GM12878 (cell line): ENCODE measurements around the gene STK17A. TPM values are rescaled to one million over a fixed set of nuclear protein-coding genes. Genes with fewer than 3 reads are reported as not detected.

Experiments used
- ATAC-seq: fragments of 200-7000 bp; cut with Tn5 transposase; 3 replicates; pipeline ENCODE4 v1.9.1; 2020; ENCODE audit warnings: mild to moderate bottlenecking, moderate library complexity
- BruUV-seq: library from RNA; stranded (reverse); fragments of 400-500 nt; replicated peaks from 2 replicates; lab custom pipeline; 2021; lab: Mats Ljungman, UMichigan
- CTCF ChIA-PET: fragments of 300-600 bp; sonication (Branson Sonifier 250); formaldehyde crosslinking; extraction: SDS; loops from one replicate; lab custom pipeline; 2021; ENCODE audit warnings: inconsistent platforms; lab: Yijun Ruan, JAX
- POLR2A ChIA-PET: fragments of 350-600 bp; formaldehyde crosslinking; extraction: SDS; loops from one replicate; lab custom pipeline; 2021; ENCODE audit warnings: inconsistent platforms; lab: Charles Lee
- RAD21 ChIA-PET: fragments of 300-600 bp; sonication (Branson Sonifier 250); formaldehyde crosslinking; loops from one replicate; lab custom pipeline; 2023; ENCODE audit warnings: antibody characterized with exemption; ENCODE audit not compliant: unreplicated experiment; lab: Charles Lee
- SMC1A ChIA-PET: fragments of 300-600 bp; sonication (Branson Sonifier 250); formaldehyde crosslinking; loops from one replicate; lab custom pipeline; 2023; ENCODE audit not compliant: unreplicated experiment, uncharacterized antibody; lab: Charles Lee
- DNase-seq: peaks from one replicate; pipeline ENCODE4 v3.0.0-alpha.2; 2011; ENCODE audit warnings: low read depth, low spot score
- FAIRE-seq: peaks from 3 replicates; lab custom pipeline; 2011; peaks lifted over from hg19 to GRCh38; lab: Jason Lieb, UNC
- H2AFZ ChIP-seq: 2 replicates; pipeline ENCODE4 v1.6.0; 2011; ENCODE audit warnings: low read depth, low read length, control low read depth; ENCODE audit not compliant: control insufficient read depth
- H3K27ac ChIP-seq: 2 replicates; pipeline ENCODE4 v1.5.1; 2011; ENCODE audit warnings: control low read depth; ENCODE audit not compliant: control insufficient read depth, insufficient read depth
- H3K27me3 ChIP-seq, 2 experiments: replicated peaks in 1 of 2; 2 replicates each; pipeline versions ENCODE4 v1.6.0 to v1.6.1; 2011; ENCODE audit warnings: low read length in 1 of 2; ENCODE audit not compliant: control insufficient read depth in 2 of 2, insufficient read depth in 2 of 2
- H3K36me3 ChIP-seq, 2 experiments: 2 replicates each; pipeline ENCODE4 v1.5.1; 2011; ENCODE audit warnings: low read length in 1 of 2; ENCODE audit not compliant: control insufficient read depth in 2 of 2, insufficient read depth in 2 of 2
- H3K4me1 ChIP-seq: 2 replicates; pipeline ENCODE4 v1.6.1; 2011; ENCODE audit warnings: mild to moderate bottlenecking, low read length, moderate library complexity, mixed read lengths; ENCODE audit not compliant: control insufficient read depth, insufficient read depth
- H3K4me2 ChIP-seq: 2 replicates; pipeline ENCODE4 v1.6.0; 2011; ENCODE audit warnings: control low read depth; ENCODE audit not compliant: control insufficient read depth, insufficient read depth
- H3K4me3 ChIP-seq: fragments of 200-600 bp; sonication (generic); 2 replicates; pipeline ENCODE4 v1.5.1; 2016
- H3K79me2 ChIP-seq: 2 replicates; pipeline ENCODE4 v1.6.0; 2011; ENCODE audit warnings: low read length; ENCODE audit not compliant: control insufficient read depth, insufficient read depth
- H3K9ac ChIP-seq: 2 replicates; pipeline ENCODE4 v1.8.0; 2011; ENCODE audit warnings: low read length, control low read depth, mixed read lengths; ENCODE audit not compliant: control insufficient read depth, insufficient read depth
- H3K9me3 ChIP-seq: replicated peaks from 3 replicates; pipeline ENCODE4 v1.5.1; 2011; ENCODE audit warnings: mild to moderate bottlenecking, low read length; ENCODE audit not compliant: control insufficient read depth, insufficient read depth
- H4K20me1 ChIP-seq: 2 replicates; pipeline ENCODE4 v1.6.0; 2011; ENCODE audit not compliant: control insufficient read depth, insufficient read depth
- BCL11A ChIP-seq: IDR thresholded peaks from 2 replicates; pipeline ENCODE4 v1.6.1; 2011; ENCODE audit warnings: low read depth, low read length
- CEBPB ChIP-seq, 2 experiments: fragments of 150-350 bp in 1 of 2; IDR thresholded peaks; 2 replicates each; pipeline ENCODE4 v1.6.1; 2012 to 2014; ENCODE audit warnings: low read depth in 2 of 2, low read length in 2 of 2, borderline replicate concordance in 1 of 2, inconsistent platforms in 1 of 2
- RUNX3 ChIP-seq: IDR thresholded peaks from 2 replicates; pipeline ENCODE4 v1.6.1; 2012; ENCODE audit warnings: low read length, inconsistent platforms
- SUZ12 ChIP-seq: fragments of 200-600 bp; sonication (generic); IDR thresholded peaks from one replicate; pipeline ENCODE4 v1.6.1; 2018; ENCODE audit warnings: antibody characterized with exemption, mild to moderate bottlenecking; ENCODE audit not compliant: unreplicated experiment
- WGBS: methylation state at CpG from one replicate; pipeline ENCODE4 v1.1.6; 2016; ENCODE audit warnings: low lambda C conversion rate; ENCODE audit not compliant: insufficient replicate concordance, insufficient coverage; ENCODE audit errors: missing lambda C conversion rate; 5-methylcytosine and 5-hydroxymethylcytosine counted together
- in situ Hi-C: fragments of 300-500 bp; cut with MboI; formaldehyde crosslinking; loops from 9 replicates; pipeline ENCODE4 v1.14.3; 2018; ENCODE audit warnings: mixed read lengths
- intact Hi-C: fragments of 100-400 bp; cut with micrococcal nuclease; formaldehyde crosslinking; loops from one replicate; pipeline ENCODE4 v1.14.2; 2022; ENCODE audit not compliant: unreplicated experiment
- polyA plus RNA-seq, 11 experiments: library from polyadenylated mRNA; depleted of rRNA in 4 of 11; unstranded in 6 of 11; stranded (reverse) in 5 of 11; fragments of >200 nt; fragmentation: Nextera tagmentation in 4 of 11; fragmentation: Illumina TruSeq in 1 of 11; extraction: Ambion mirVana in 4 of 11; extraction: Trizol in 1 of 11; gene quantifications; 1 replicate in 1 of 11; 2 replicates in 10 of 11; pipeline versions ENCODE4 v1.2.1 to v1.2.3, GENCODE V29; 2011 to 2016; ENCODE audit warnings: inconsistent platforms in 2 of 11, missing spikeins in 2 of 11, low read depth in 1 of 11
- total RNA-seq, 4 experiments: library from RNA; depleted of rRNA in 3 of 4; stranded (reverse); fragments of >200 nt in 3 of 4; fragmentation: Illumina TruSeq in 1 of 4; extraction: Trizol in 1 of 4; gene quantifications; 2 replicates each; pipeline versions ENCODE4 v1.2.1 to v1.2.3, GENCODE V29; 2013 to 2021
- TF ChIP-seq, protein P1 (sequence below): fragments of 450-650 bp; IDR thresholded peaks from 2 replicates; pipeline ENCODE4 v1.6.1; 2017; ENCODE audit warnings: low read depth, mild to moderate bottlenecking, moderate library complexity

STK17A gene
- total and polyA plus RNA-seq, 10 of the 15 experiments (the other 5 are each of a cell fraction or from before 2014, with no cell fraction given) = 18.5 to 91.6 (median 70.8) TPM

DNA sequence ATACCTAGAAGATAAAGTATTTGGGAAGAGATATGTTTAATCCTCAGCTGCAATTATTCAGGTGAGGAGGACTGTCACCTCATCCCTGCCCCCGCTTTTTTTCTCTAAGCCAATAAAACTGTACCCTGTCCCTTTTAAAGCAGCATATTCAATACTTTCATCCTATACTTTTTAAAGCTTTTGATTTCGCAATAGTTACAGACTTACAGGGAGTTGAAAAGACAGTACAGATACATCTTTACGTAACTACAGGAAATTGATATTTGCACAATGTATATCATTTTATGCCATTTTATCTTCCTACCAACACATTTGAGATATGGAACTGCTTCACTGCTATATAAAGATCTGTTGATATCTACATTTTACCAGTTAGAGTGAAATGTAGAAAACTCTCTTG, 47.6 kb downstream of the STK17A start:
- no peak overlapping the region for H2AFZ ChIP-seq
- no peaks in the 10 kb centered on the region for H3K9me3 ChIP-seq
- DNase-seq = no peak
- H3K4me2 ChIP-seq = no peak overlapping the region
- H3K27me3 ChIP-seq = no peaks in the 10 kb centered on the region
- H3K36me3 ChIP-seq = peaks cover 8 to 31% of the 10 kb centered on the region in 2 experiments
- no TSS peak for BruUV-seq
- no peak overlapping the region for H3K9ac ChIP-seq
- in situ Hi-C loops (no loop called here), intact Hi-C loops (no loop called here)
- H3K4me3 ChIP-seq = no peak overlapping the region
- H4K20me1 ChIP-seq = no peaks in the 10 kb centered on the region; the same call in 1 of the 2 replicates
- SMC1A ChIA-PET = interaction anchor here (1.2 to 10.9 kb wide), 5 partner anchors 10 to 70 kb away, joined by 5 to 146 read pairs (median 7); partner anchors contain the start of gene STK17A
- RAD21 ChIA-PET = interaction anchor here (1.4 to 4.5 kb wide), 2 partner anchors 48 to 69 kb away, joined by 3 to 23 read pairs; partner anchors contain the start of gene STK17A
- POLR2A ChIA-PET = interaction anchor here (1.0 to 1.6 kb wide), 2 partner anchors 8 to 24 kb away, joined by 4 to 6 read pairs; no protein-coding TSS in a partner anchor
- no peak for ATAC-seq
- CTCF ChIA-PET = interaction anchor here (1.4 to 2.3 kb wide), 2 partner anchors 48 to 70 kb away, joined by 5 to 7 read pairs; partner anchors contain the start of gene STK17A
- peaks cover 14% of the 10 kb centered on the region for H3K79me2 ChIP-seq
- WGBS = 90% methylated on average over 3 of the region's 3 CpGs
- no peak for FAIRE-seq
- H3K4me1 ChIP-seq = peaks cover 11% of the 10 kb centered on the region; the same call in 1 of the 2 replicates
- TF ChIP-seq, protein P1, sequence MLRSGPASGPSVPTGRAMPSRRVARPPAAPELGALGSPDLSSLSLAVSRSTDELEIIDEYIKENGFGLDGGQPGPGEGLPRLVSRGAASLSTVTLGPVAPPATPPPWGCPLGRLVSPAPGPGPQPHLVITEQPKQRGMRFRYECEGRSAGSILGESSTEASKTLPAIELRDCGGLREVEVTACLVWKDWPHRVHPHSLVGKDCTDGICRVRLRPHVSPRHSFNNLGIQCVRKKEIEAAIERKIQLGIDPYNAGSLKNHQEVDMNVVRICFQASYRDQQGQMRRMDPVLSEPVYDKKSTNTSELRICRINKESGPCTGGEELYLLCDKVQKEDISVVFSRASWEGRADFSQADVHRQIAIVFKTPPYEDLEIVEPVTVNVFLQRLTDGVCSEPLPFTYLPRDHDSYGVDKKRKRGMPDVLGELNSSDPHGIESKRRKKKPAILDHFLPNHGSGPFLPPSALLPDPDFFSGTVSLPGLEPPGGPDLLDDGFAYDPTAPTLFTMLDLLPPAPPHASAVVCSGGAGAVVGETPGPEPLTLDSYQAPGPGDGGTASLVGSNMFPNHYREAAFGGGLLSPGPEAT = no peak
- peak in 1 of 2 experiments; percentile 18; a peak in 1 of 4 replicates for TF ChIP-seq CEBPB (IDR thresholded peaks at IDR 0.05; ENCODE audit: borderline replicate concordance in 1 of 2, low read depth in 2 of 2, low read length in 2 of 2)
- H3K27ac ChIP-seq = no peak overlapping the region

DNA sequence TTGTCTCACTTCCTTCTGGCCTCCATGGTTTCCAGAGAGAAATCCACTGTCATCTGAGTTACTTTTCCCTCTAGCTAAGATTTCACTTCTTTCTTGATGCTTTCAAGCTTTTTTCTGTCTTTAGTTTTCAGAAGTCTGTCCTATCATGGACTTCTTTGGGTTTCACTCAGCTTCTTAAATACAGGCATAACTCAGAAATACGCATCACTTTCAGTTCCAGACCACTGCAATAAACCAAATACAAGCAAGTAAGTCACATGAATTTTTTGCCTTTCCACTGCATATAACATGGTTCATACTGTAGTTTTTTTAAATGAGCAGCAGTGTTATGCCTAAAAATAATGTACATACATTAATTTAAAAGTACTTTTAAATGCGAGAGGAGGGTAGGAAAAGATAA, 48.7 kb downstream of the STK17A start:
- 48% methylated on average over 2 of the region's 2 CpGs for WGBS
- in situ Hi-C loops (no loop called here), intact Hi-C loops (no loop called here)
- Histone ChIP-seq H4K20me1 (no peaks in the 10 kb centered on the region), H3K27me3 (no peaks in the 10 kb centered on the region), H3K9ac (no peak overlapping the region), H3K79me2 (peaks cover 7% of the 10 kb centered on the region), H3K27ac (0 out of 2 replicates have a peak overlapping the region, but pooled peaks have one; percentile 21), H3K4me3 (no peak overlapping the region), H3K4me2 (no peak overlapping the region), H3K36me3 (peaks cover 10 to 39% of the 10 kb centered on the region in 2 experiments), H2AFZ (no peak overlapping the region), H3K9me3 (no peaks in the 10 kb centered on the region), H3K4me1 (peaks cover 10% of the 10 kb centered on the region; the same call in 1 of the 2 replicates)
- TF ChIP-seq BCL11A = no peak
- no peak for TF ChIP-seq SUZ12
- peak; percentile 5; the same call in 1 of the 2 replicates for TF ChIP-seq RUNX3
- ChIA-PET CTCF (interaction anchor here (1.1 to 2.0 kb wide), 3 partner anchors 14 to 53 kb away, joined by 3 to 7 read pairs (median 3); partner anchors contain the start of gene STK17A), RAD21 (interaction anchor here (4.5 kb wide), 1 partner anchor 49 kb away, joined by 23 read pairs; the partner anchor contains the start of gene STK17A), SMC1A (interaction anchor here (1.0 to 10.9 kb wide), 3 partner anchors 13 to 207 kb away, joined by 3 to 146 read pairs (median 7); partner anchors contain the start of gene STK17A), POLR2A (interaction anchor here (1.4 to 1.6 kb wide), 2 partner anchors 25 to 49 kb away, joined by 3 to 4 read pairs; partner anchors contain the start of gene STK17A)
- DNase-seq (no peak), FAIRE-seq (no peak), ATAC-seq (peak; percentile 41)
- no TSS peak for BruUV-seq
